Suppressor macrophage (primary cell): ENCODE measurements around the gene TJP3.

ENCODE experiments used
- DNase-seq, 4 experiments: peaks; one replicate each; pipeline ENCODE4 v3.0.0-alpha.2; 2020 to 2022

TJP3 gene

GRCh38 chr19:3690551-3691371, 17.4 kb upstream of the TJP3 start:
- DNase-seq, result peak in 1 of 4 experiments; percentile 4

- DNase-seq, result no peak
These were observed 16.8 kb upstream of the TJP3 start for GRCh38 chr19:3691372-3691716.

- no peak for DNase-seq
These were observed 16.5 kb upstream of the TJP3 start for GRCh38 chr19:3691726-3692125.

GRCh38 chr19:3692141-3693024, 15.8 kb upstream of the TJP3 start:
- DNase-seq, result peak in 3 of 4 experiments; percentile 34 to 62 (median 39)

- DNase-seq, result no peak
These were observed 14.9 kb upstream of the TJP3 start for GRCh38 chr19:3693025-3693925.

- DNase-seq, result no peak
These were observed 13.6 kb upstream of the TJP3 start for GRCh38 chr19:3694361-3695123.

- DNase-seq, result no peak
These were observed 13.0 kb upstream of the TJP3 start for GRCh38 chr19:3695124-3695733.

GRCh38 chr19:3695986-3696659, 12.1 kb upstream of the TJP3 start:
- no peak for DNase-seq

GRCh38 chr19:3696660-3696995, 11.6 kb upstream of the TJP3 start:
- DNase-seq, result no peak

GRCh38 chr19:3697094-3697493, 11.1 kb upstream of the TJP3 start:
- DNase-seq, result no peak

- peak in 1 of 4 experiments; percentile 1 for DNase-seq
These were observed 10.4 kb upstream of the TJP3 start for GRCh38 chr19:3697671-3698385.

- no peak for DNase-seq
These were observed 9.7 kb upstream of the TJP3 start for GRCh38 chr19:3698386-3698950.

- DNase-seq, result peak; percentile 83 to 92 (median 91)
These were observed 9.0 kb upstream of the TJP3 start for GRCh38 chr19:3698974-3699740.

- peak in 1 of 4 experiments; percentile 16 for DNase-seq
These were observed 8.4 kb upstream of the TJP3 start for GRCh38 chr19:3699741-3700241.

GRCh38 chr19:3700242-3701032, 7.7 kb upstream of the TJP3 start, which contains the start of gene PIP5K1C:
Gene PIP5K1C (minus strand): TSS chr19:3700468. CDS start chr19:3700390, 78 bp downstream.
- peak; percentile 92 to 98 (median 96) for DNase-seq

- DNase-seq, result no peak
These were observed 7.0 kb upstream of the TJP3 start for GRCh38 chr19:3701200-3701599.

- DNase-seq, result no peak
These were observed 347 bp upstream of the TJP3 start for GRCh38 chr19:3707868-3708206.

GRCh38 chr19:3710265-3710812, 2.2 kb downstream of the TJP3 start:
- DNase-seq, result peak; percentile 95 to 98 (median 97)
